Measurements from ENCODE around the gene TACR1.

TACR1 gene

GRCh38 chr2:75100801-75101151 is 98.5 kb downstream of the TACR1 start:
- no peaks in the 10 kb centered on the region for H4K20me1 ChIP-seq (ENCODE audit: insufficient read depth, low read length)
- no peak overlapping the region for H3K9ac ChIP-seq (ENCODE audit: low read length)
- no peaks in the 10 kb centered on the region for H3K9me2 ChIP-seq (replicated peaks; ENCODE audit: insufficient read depth, low read length)
- no peak overlapping the region for H3K4me3 ChIP-seq (ENCODE audit: low read length)
- no peaks in the 10 kb centered on the region for H3K27me3 ChIP-seq (replicated peaks; ENCODE audit: insufficient read depth, low read length)
- DNase-seq = no peak
- H3K79me2 ChIP-seq (ENCODE audit: low read length) = no peaks in the 10 kb centered on the region
- TF ChIP-seq CTCF (IDR thresholded peaks at IDR 0.05; ENCODE audit: low read length) (no peak), EZH2phosphoT487 (IDR thresholded peaks at IDR 0.05; ENCODE audit: low read length) (no peak), EZH2 (optimal IDR thresholded peaks at IDR 0.05; ENCODE audit: low read depth, low read length) (no peak)
- H3F3A ChIP-seq (ENCODE audit: insufficient read depth, low read length) = no peaks in the 10 kb centered on the region
- H3K4me2 ChIP-seq (ENCODE audit: low read depth, low read length) = no peak overlapping the region
- H2AFZ ChIP-seq (ENCODE audit: low read length) = no peak overlapping the region
- no peaks in the 10 kb centered on the region for H3K9me3 ChIP-seq (replicated peaks; ENCODE audit: insufficient read depth, low read length)
- no peaks in the 10 kb centered on the region for H3K4me1 ChIP-seq (ENCODE audit: low read length)
- no peaks in the 10 kb centered on the region for H3K36me3 ChIP-seq (replicated peaks; ENCODE audit: insufficient read depth, low read length)
- H3K27ac ChIP-seq (ENCODE audit: low read length) = no peak overlapping the region

- no peaks in the 10 kb centered on the region for H4K20me1 ChIP-seq (ENCODE audit: insufficient read depth, low read length)
- no peaks in the 10 kb centered on the region for H3K36me3 ChIP-seq (replicated peaks; ENCODE audit: insufficient read depth, low read length)
- no peak overlapping the region for H3K4me2 ChIP-seq (ENCODE audit: low read depth, low read length)
- H3K9me3 ChIP-seq (replicated peaks; ENCODE audit: insufficient read depth, low read length) = no peaks in the 10 kb centered on the region
- no peak for TF ChIP-seq CTCF (IDR thresholded peaks at IDR 0.05; ENCODE audit: low read length)
- no peak for TF ChIP-seq EZH2phosphoT487 (IDR thresholded peaks at IDR 0.05; ENCODE audit: low read length)
- H3K27ac ChIP-seq (ENCODE audit: low read length) = no peak overlapping the region
- DNase-seq = no peak
- H3K4me1 ChIP-seq (ENCODE audit: low read length) = no peaks in the 10 kb centered on the region
- no peaks in the 10 kb centered on the region for H3K79me2 ChIP-seq (ENCODE audit: low read length)
- H3K27me3 ChIP-seq (replicated peaks; ENCODE audit: insufficient read depth, low read length) = no peaks in the 10 kb centered on the region
- no peak overlapping the region for H3K9ac ChIP-seq (ENCODE audit: low read length)
- no peak overlapping the region for H2AFZ ChIP-seq (ENCODE audit: low read length)
- no peaks in the 10 kb centered on the region for H3K9me2 ChIP-seq (replicated peaks; ENCODE audit: insufficient read depth, low read length)
- H3K4me3 ChIP-seq (ENCODE audit: low read length) = no peak overlapping the region
- no peaks in the 10 kb centered on the region for H3F3A ChIP-seq (ENCODE audit: insufficient read depth, low read length)
Measured at GRCh38 chr2:75100011-75100800, 99.1 kb downstream of the TACR1 start.

GRCh38 chr2:75099521-75099922 is 99.8 kb downstream of the TACR1 start:
- DNase-seq = no peak
- Histone ChIP-seq H3K9ac (ENCODE audit: low read length) (no peak overlapping the region), H3K36me3 (replicated peaks; ENCODE audit: insufficient read depth, low read length) (no peaks in the 10 kb centered on the region), H3K9me3 (replicated peaks; ENCODE audit: insufficient read depth, low read length) (no peaks in the 10 kb centered on the region), H2AFZ (ENCODE audit: low read length) (no peak overlapping the region), H3K4me1 (ENCODE audit: low read length) (no peaks in the 10 kb centered on the region), H3K27ac (ENCODE audit: low read length) (no peak overlapping the region), H3K9me2 (replicated peaks; ENCODE audit: insufficient read depth, low read length) (no peaks in the 10 kb centered on the region), H3F3A (ENCODE audit: insufficient read depth, low read length) (no peaks in the 10 kb centered on the region), H4K20me1 (ENCODE audit: insufficient read depth, low read length) (no peaks in the 10 kb centered on the region), H3K4me2 (ENCODE audit: low read depth, low read length) (no peak overlapping the region), H3K79me2 (ENCODE audit: low read length) (no peaks in the 10 kb centered on the region), H3K4me3 (ENCODE audit: low read length) (no peak overlapping the region), H3K27me3 (replicated peaks; ENCODE audit: insufficient read depth, low read length) (no peaks in the 10 kb centered on the region)
- TF ChIP-seq EZH2phosphoT487 (IDR thresholded peaks at IDR 0.05; ENCODE audit: low read length) (no peak), EZH2 (optimal IDR thresholded peaks at IDR 0.05; ENCODE audit: low read depth, low read length) (no peak), CTCF (IDR thresholded peaks at IDR 0.05; ENCODE audit: low read length) (no peak)
